H7 (cell line): ENCODE results near the gene NAA10. TPM values are rescaled to one million over a fixed set of nuclear protein-coding genes. Genes with fewer than 3 reads are reported as not detected.

Experiments
- DNase-seq: peaks from one replicate; pipeline ENCODE4 v3.0.0; 2012
- H3K27me3 ChIP-seq: 2 replicates; pipeline ENCODE4 v1.6.0; 2011; ENCODE audit warnings: mild to moderate bottlenecking, low read length; ENCODE audit not compliant: control insufficient read depth, insufficient read depth
- H3K36me3 ChIP-seq: replicated peaks from 2 replicates; pipeline ENCODE4 v1.5.1; 2011; ENCODE audit warnings: low read length; ENCODE audit not compliant: control insufficient read depth, insufficient read depth
- H3K4me3 ChIP-seq: 2 replicates; pipeline ENCODE4 v1.5.1; 2011; ENCODE audit warnings: low read depth, mild to moderate bottlenecking, control low read depth, low read length, moderate library complexity; ENCODE audit not compliant: insufficient read depth
- total RNA-seq: library from RNA; depleted of rRNA; stranded (reverse); fragments of >200 nt; shearing (Covaris generic); gene quantifications from 2 replicates; pipeline ENCODE4 v1.2.3, GENCODE V29; 2014

Gene NAA10
- total RNA-seq, 1 experiment from 2014 or later, result 97.4 TPM

GRCh38 chrX:153947009-153947769 is 12.4 kb upstream of the NAA10 start:
- Histone ChIP-seq H3K27me3 (no peaks in the 10 kb centered on the region), H3K4me3 (no peak overlapping the region), H3K36me3 (peaks cover 14% of the 10 kb centered on the region)
- DNase-seq, result peak; percentile 94

DNA sequence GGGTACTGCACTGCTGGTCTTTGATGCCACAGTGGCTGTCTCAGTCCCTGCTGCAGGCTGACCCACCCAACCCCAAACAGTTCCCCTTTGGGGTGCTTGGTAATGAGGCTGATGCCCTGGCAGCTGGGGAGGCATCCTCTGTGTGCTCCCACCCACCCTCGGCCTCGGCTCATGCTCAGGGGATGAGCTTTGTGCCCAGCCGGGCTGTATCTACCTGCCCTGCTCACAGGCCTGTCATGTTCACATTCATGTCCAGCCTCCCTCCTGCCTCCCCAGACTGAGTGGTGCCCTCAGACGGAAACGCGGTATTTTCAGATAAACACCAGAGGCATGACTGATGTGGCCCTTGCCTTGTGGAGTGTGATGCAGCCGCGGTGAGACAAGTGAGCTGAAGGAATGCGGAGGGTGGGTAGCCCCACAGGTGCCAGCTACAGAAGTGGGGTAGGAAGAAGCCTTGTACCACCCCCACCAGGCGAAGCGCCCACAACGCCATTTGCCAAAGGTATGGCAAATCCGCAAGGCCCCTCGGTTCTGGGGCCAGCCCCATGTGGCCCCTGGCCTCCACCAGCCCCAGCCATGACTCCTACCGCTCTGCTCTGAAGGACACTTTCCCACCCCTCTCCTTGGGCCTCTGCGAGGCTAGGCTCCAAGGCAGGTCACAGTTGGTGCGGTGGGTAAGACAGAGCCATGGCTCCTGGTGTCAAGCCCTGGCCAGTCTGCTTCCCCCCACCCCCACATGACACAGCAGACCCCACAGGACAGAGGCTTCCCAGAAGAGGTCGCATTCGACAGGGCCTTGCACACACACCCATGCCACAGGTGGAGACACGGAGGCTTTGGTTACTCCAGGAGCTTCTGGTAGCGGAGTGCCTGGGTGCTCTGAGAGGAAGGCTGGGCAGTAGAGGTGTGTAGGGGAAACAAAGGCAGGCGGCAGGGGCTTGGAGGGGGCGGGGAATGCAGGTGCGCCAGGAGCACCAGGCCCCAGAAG is 11.4 kb upstream of the NAA10 start:
- Histone ChIP-seq H3K27me3 (no peaks in the 10 kb centered on the region), H3K36me3 (peaks cover 12% of the 10 kb centered on the region), H3K4me3 (no peak overlapping the region)
- DNase-seq, result no peak

DNA sequence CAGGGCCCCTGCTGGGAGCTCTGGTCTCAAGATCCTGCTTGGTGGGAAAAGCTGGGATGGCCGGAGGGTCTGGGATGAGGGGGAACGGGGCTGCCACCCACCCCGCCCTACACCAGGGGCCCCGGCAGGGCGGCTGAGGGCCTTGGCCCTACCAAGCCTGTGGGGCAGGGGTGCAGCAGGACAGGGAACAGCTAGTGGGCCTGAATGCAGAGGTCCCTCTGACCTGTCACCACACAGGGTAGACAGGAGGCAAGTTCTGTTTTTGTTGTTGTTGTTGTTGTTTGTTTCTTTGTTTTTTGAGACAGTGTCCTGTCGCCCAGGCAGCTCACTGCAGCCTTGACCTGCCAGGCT is 9.9 kb upstream of the NAA10 start:
- no peaks in the 10 kb centered on the region for H3K27me3 ChIP-seq
- peaks cover 4% of the 10 kb centered on the region for H3K36me3 ChIP-seq
- no peak overlapping the region for H3K4me3 ChIP-seq
- no peak for DNase-seq

GRCh38 chrX:153944140-153944799 is 9.4 kb upstream of the NAA10 start, which contains the start of gene RENBP:
TSS of gene RENBP (minus strand) at chrX:153944643. CDS start at chrX:153944610, 33 bp downstream.
- peaks cover 3% of the 10 kb centered on the region; the same call in 1 of the 2 replicates for H3K36me3 ChIP-seq
- H3K4me3 ChIP-seq, result peak within 1 kb of the TSS; percentile 35
- DNase-seq, result peak; percentile 89
- H3K27me3 ChIP-seq, result no peaks in the 10 kb centered on the region

DNA sequence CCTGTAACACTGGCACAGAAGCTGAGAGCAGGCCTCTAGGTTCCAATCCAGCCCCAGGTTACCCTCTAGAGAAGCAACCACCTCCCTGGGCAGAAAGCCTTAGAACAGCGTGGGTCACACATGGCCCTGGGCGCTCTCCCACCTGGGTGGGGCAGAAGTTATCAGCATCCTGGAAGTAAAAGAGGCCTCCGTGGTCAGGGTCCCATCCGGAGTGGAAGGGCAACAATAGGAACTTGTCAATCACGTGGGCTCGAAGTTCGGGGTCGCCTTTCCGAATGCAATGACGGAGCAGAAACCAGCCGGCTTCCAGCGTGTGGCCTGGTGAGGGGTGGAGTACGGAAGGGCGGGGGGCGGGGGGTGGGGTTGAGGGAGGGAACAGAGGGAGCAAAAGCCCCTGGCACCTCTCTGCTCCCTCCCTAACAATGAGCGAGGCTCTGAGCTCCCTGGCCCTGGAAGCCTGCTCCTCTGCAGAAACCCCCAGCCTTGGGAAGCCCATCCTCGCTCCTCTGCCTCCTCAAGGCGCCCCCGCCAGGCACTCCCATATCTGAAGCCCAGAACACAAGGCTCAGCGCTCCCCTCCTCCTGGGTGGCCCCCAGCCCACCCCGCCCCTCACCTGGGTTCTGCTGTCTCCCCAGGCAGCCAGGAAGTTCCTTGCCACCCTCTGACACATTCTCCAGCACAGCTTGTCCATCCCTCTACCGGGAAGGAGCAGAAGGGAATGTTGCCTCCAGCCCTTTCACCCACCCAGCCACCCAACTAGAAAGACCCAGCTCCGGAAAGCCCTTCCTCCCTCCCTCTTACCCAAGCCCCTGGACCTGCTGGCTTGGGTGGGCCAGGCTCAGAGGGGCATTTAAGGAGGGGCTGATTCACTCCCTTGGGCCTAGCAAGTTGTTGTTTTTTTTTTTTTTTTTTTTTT is 6.8 kb upstream of the NAA10 start:
- DNase-seq, result peak; percentile 86
- H3K4me3 ChIP-seq, result peak overlapping the region; percentile 19
- H3K36me3 ChIP-seq, result no peaks in the 10 kb centered on the region
- no peaks in the 10 kb centered on the region for H3K27me3 ChIP-seq

DNA sequence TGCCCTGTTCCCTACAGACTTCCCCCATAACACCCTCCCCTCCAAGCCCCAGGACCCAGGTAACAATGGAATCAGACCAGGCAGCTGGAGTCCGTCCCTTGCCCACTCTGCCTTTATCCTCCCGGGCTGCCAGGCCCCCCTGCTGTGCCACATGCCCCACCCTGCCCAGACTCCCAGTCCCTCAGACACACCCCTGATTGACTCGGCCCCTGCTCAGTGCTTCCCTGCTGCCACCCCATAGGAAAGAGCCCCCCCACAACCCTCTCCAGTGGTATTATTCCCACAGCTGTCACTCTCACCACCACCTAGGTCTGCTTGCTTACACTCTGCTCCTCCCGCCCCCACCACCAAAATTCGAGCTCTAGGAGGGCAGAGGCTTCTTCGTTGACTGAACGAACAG is 4.7 kb upstream of the NAA10 start:
- Histone ChIP-seq H3K36me3 (no peaks in the 10 kb centered on the region), H3K4me3 (no peak overlapping the region), H3K27me3 (no peaks in the 10 kb centered on the region)
- DNase-seq, result no peak

- Histone ChIP-seq H3K4me3 (no peak overlapping the region), H3K36me3 (no peaks in the 10 kb centered on the region), H3K27me3 (no peaks in the 10 kb centered on the region)
- no peak for DNase-seq
Measured at GRCh38 chrX:153938226-153938786, 3.5 kb upstream of the NAA10 start.

DNA sequence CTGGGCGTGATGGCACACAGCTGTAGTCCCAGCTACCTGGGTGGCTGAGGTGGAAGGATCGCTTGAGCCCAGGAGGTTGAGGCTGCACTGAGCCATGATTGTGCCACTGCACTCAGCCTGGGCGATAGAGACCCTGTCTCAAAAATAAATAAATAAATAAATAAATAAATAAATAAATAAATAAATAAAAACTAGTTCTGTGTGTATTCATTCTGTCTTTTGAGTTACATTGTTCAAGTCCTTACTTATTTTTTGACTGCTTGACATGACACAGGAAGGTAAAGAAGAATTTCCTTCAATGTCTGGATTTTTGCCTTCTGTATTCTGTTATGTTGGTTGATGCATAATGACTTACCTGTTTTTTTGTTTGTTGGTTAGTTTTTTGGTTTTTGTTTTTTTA is 2.2 kb upstream of the NAA10 start:
- H3K27me3 ChIP-seq, result no peaks in the 10 kb centered on the region
- H3K36me3 ChIP-seq, result no peaks in the 10 kb centered on the region; the same call in 1 of the 2 replicates
- no peak for DNase-seq
- no peak overlapping the region for H3K4me3 ChIP-seq

DNA sequence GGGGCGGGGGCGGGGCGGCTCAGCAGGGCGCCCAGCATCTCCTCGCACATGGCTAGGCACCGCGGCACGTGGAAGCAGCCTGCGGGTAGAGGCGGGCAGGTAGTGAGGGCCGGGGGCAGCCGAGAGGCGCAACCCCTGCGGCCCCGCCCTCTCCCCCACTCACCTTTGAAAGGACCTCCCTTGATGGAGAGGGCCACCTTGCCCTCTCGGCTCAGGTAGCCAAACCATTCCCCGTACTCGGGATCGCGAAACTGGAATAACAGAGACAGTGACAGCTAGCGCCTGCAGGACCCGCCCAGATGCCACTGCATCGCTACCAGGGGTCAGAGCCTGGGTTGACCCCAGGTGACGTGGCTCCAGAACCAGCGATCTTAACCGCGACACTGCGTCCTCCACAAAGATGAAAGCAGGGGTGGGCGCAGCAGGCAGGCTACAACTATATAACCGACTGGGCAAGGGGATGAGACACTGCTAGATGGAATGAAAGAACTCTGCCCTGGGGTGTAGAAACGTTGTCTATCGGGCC is 552 bp upstream of the NAA10 start:
- peaks cover 2% of the 10 kb centered on the region; the same call in 1 of the 2 replicates for H3K36me3 ChIP-seq
- no peak for DNase-seq
- no peaks in the 10 kb centered on the region for H3K27me3 ChIP-seq
- H3K4me3 ChIP-seq, result peak overlapping the region; percentile 29

- Histone ChIP-seq H3K36me3 (peaks cover 2% of the 10 kb centered on the region), H3K4me3 (peak overlapping the region; percentile 60), H3K27me3 (no peaks in the 10 kb centered on the region)
- DNase-seq, result no peak
Measured at GRCh38 chrX:153934148-153934761, 582 bp downstream of the NAA10 start.

- H3K4me3 ChIP-seq, result no peak overlapping the region; the same call in 1 of the 2 replicates
- no peaks in the 10 kb centered on the region for H3K27me3 ChIP-seq
- no peak for DNase-seq
- H3K36me3 ChIP-seq, result peaks cover 2% of the 10 kb centered on the region
Measured at GRCh38 chrX:153933748-153934147, 1.1 kb downstream of the NAA10 start.

DNA sequence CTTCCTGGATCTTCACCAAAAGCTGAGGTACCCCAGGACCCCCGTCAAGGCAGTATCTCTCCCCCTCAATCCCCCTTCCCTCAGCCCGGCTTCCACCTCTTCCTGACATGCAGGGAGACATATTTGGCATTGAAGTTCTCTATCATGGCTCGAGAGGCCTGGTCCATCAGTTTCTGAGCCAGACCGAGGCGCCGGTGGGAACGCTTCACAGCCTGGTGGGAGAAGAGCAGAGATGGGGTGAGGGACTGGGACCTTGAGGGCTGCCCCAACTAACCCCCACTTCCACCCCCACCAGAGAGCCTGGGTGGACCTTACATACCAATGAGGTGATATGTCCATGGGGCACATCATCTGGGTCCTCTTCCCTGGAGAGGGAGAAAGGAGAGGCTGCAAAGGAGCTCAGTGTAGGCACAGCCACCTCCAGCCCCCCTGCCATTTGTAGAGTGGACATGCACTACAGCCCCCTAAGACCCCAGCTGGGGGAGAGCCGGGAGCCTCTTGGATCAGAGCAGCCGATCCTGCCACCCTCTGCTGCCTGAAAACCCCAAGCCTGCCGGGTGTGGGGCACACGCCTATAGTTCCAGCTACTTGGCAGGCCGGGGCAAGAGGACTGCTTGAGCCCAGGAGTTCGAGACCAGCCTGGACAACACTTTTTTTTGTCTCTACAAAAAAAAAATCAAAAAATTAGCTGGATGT is 2.5 kb downstream of the NAA10 start:
- Histone ChIP-seq H3K36me3 (peaks cover 2% of the 10 kb centered on the region), H3K27me3 (no peaks in the 10 kb centered on the region), H3K4me3 (no peak overlapping the region)
- no peak for DNase-seq
